ENCODE measurements around the gene TRNT1. TPM values are rescaled to one million over a fixed set of nuclear protein-coding genes. Genes with fewer than 3 reads are reported as not detected.

The TRNT1 gene
- total and polyA plus RNA-seq, 4 donors = 27.0 to 45.2 (median 30.5) TPM

DNA sequence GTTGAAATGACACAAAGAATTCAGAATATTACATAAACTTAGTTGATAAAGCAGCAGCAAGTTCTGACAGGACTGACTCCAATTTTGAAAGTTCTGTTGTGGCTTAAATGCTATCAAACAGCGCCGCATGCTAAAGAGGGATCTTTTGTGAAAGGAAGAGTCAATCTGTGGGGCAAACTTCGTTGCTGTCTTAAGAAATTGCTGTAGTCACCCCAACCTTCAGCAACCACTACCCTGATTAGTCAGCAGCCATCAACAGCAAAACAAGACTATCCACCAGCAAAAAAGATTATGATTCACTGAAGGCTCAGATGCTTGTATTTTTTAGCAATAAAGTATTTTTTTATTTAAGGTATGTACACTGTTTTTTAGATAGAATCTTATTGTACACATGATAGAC, 38.5 kb downstream of the TRNT1 start:
- Histone ChIP-seq H3K9me3 (ENCODE audit: control insufficient read depth, insufficient read depth, low read length) (no peaks in the 10 kb centered on the region), H3K27me3 (ENCODE audit: control insufficient read depth, insufficient read depth, low read length) (no peaks in the 10 kb centered on the region), H3K27ac (ENCODE audit: low read depth, low read length) (no peak overlapping the region), H3K4me1 (ENCODE audit: control insufficient read depth, insufficient read depth, low read length) (no peaks in the 10 kb centered on the region), H3K36me3 (ENCODE audit: control insufficient read depth, insufficient read depth, low read length) (peaks cover 9% of the 10 kb centered on the region), H3K4me3 (ENCODE audit: low read depth, low read length) (no peak overlapping the region)
- WGBS (ENCODE audit: insufficient coverage) = no CpG with 5 or more reads among the region's 3 CpGs
- DNase-seq (ENCODE audit: low read depth in 4 of 6, low spot score in 6 of 6) = no peak

DNA sequence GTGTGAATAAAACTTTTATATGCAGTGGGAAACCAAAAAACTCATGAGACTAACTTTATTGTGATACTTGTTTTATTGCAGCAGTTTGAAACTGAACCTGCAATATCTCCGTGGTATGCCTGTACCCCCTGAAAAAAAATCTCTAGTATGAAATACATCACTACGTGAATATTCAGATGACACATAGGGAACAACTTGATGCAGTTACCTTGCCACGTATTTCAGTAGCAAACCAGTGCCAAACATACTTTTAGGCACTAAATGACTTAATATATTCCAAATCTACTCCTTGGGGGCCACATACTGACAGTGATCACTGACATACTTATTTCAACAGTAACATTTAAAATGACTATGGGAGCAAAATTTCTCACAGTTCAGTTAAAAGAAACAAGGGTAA, 38.9 kb downstream of the TRNT1 start:
- WGBS (ENCODE audit: insufficient coverage) = 96% methylated on average over 3 of the region's 3 CpGs
- H3K4me3 ChIP-seq (ENCODE audit: low read depth, low read length) = no peak overlapping the region
- no peak for DNase-seq (ENCODE audit: low read depth in 4 of 6, low spot score in 6 of 6)
- H3K36me3 ChIP-seq (ENCODE audit: control insufficient read depth, insufficient read depth, low read length) = peaks cover 9% of the 10 kb centered on the region
- no peaks in the 10 kb centered on the region for H3K27me3 ChIP-seq (ENCODE audit: control insufficient read depth, insufficient read depth, low read length)
- no peaks in the 10 kb centered on the region for H3K4me1 ChIP-seq (ENCODE audit: control insufficient read depth, insufficient read depth, low read length)
- H3K9me3 ChIP-seq (ENCODE audit: control insufficient read depth, insufficient read depth, low read length) = no peaks in the 10 kb centered on the region
- no peak overlapping the region for H3K27ac ChIP-seq (ENCODE audit: low read depth, low read length)

DNA sequence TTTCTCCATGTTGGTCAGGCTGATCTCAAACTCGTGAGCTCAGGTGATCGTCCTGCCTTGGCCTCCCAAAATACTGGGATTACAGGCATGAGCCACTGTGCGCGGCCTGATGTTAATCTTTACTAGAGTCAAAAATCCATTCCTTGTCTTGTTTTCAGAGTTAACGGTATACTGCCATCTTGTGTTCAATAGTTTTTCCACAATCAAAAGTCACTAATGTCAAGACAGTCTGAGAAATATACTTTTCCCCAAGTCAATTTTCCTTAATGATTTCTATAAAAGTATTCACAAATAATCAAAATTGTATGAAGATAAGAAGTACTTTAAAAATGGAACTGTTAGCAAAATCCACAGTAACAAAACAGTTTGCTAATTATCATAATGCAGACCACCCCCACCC, 44.3 kb downstream of the TRNT1 start:
- DNase-seq (ENCODE audit: low read depth in 4 of 6, low spot score in 6 of 6) = peak; percentile 4 to 86 (median 29)
- peaks cover 20% of the 10 kb centered on the region for H3K36me3 ChIP-seq (ENCODE audit: control insufficient read depth, insufficient read depth, low read length)
- H3K27me3 ChIP-seq (ENCODE audit: control insufficient read depth, insufficient read depth, low read length) = no peaks in the 10 kb centered on the region
- no peaks in the 10 kb centered on the region for H3K4me1 ChIP-seq (ENCODE audit: control insufficient read depth, insufficient read depth, low read length)
- WGBS (ENCODE audit: insufficient coverage) = 65% methylated on average over 4 of the region's 5 CpGs
- no peak overlapping the region for H3K4me3 ChIP-seq (ENCODE audit: low read depth, low read length)
- H3K9me3 ChIP-seq (ENCODE audit: control insufficient read depth, insufficient read depth, low read length) = no peaks in the 10 kb centered on the region
- H3K27ac ChIP-seq (ENCODE audit: low read depth, low read length) = no peak overlapping the region

DNA sequence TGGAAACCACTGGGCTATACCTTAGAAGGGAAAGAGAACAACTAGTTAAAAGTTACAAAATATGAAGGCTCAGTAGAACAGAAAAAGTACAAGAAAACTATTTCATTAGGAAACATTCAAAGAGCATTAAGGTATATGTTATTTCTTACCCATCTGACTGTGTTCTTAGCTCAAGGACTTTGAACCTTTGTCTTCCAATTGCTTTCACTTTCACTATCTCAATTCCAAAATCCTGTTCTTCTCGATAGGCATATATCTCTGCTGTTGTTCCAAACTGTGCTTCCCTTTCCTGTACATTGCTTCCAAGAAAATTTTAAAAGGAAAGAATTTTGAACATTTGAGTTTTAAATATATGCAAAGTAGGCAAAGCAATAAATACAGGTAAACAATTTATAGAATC, 45.9 kb downstream of the TRNT1 start:
- no peak overlapping the region for H3K4me3 ChIP-seq (ENCODE audit: low read depth, low read length)
- H3K27me3 ChIP-seq (ENCODE audit: control insufficient read depth, insufficient read depth, low read length) = no peaks in the 10 kb centered on the region
- no peak for DNase-seq (ENCODE audit: low read depth in 4 of 6, low spot score in 6 of 6)
- H3K4me1 ChIP-seq (ENCODE audit: control insufficient read depth, insufficient read depth, low read length) = no peaks in the 10 kb centered on the region
- H3K36me3 ChIP-seq (ENCODE audit: control insufficient read depth, insufficient read depth, low read length) = peaks cover 18% of the 10 kb centered on the region
- no peaks in the 10 kb centered on the region for H3K9me3 ChIP-seq (ENCODE audit: control insufficient read depth, insufficient read depth, low read length)
- WGBS (ENCODE audit: insufficient coverage) = no CpG with 5 or more reads among the region's 1 CpG
- no peak overlapping the region for H3K27ac ChIP-seq (ENCODE audit: low read depth, low read length)

DNA sequence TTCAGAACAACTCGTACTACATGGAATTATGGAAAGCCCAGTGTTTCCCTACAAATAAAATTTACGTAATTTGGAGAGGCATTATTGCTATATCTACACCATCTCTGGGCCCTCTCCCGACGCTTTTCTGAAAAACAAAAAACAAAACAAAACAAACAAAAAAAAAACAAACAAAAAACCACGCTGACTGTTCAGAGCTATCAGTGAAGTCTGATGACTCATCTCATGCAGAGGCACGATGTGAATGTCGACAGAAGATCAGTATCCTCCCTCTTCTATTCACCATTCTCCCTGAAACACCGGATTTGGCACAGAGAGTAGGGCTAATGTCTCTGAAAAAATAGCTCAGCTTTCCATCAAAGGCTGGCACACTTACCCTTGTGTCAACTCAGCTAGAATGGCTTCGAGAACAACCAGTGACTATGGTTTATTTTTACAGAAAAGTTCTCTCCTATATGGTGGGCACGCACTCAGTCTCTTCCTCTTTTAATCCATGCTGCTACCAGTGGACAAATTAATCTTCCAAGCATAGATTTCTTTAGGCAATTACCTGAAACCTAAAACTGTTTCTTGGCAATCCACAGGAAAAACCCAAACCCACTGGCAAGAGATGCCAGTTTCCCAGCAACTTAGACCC, 51.2 kb downstream of the TRNT1 start:
- Histone ChIP-seq H3K9me3 (ENCODE audit: control insufficient read depth, insufficient read depth, low read length) (no peaks in the 10 kb centered on the region), H3K4me3 (ENCODE audit: low read depth, low read length) (no peak overlapping the region), H3K27me3 (ENCODE audit: control insufficient read depth, insufficient read depth, low read length) (no peaks in the 10 kb centered on the region), H3K4me1 (ENCODE audit: control insufficient read depth, insufficient read depth, low read length) (no peaks in the 10 kb centered on the region), H3K27ac (ENCODE audit: low read depth, low read length) (no peak overlapping the region), H3K36me3 (ENCODE audit: control insufficient read depth, insufficient read depth, low read length) (peaks cover 7% of the 10 kb centered on the region)
- DNase-seq (ENCODE audit: low read depth in 4 of 6, low spot score in 6 of 6) = no peak
- WGBS (ENCODE audit: insufficient coverage) = 64% methylated on average over 6 of the region's 10 CpGs

DNA sequence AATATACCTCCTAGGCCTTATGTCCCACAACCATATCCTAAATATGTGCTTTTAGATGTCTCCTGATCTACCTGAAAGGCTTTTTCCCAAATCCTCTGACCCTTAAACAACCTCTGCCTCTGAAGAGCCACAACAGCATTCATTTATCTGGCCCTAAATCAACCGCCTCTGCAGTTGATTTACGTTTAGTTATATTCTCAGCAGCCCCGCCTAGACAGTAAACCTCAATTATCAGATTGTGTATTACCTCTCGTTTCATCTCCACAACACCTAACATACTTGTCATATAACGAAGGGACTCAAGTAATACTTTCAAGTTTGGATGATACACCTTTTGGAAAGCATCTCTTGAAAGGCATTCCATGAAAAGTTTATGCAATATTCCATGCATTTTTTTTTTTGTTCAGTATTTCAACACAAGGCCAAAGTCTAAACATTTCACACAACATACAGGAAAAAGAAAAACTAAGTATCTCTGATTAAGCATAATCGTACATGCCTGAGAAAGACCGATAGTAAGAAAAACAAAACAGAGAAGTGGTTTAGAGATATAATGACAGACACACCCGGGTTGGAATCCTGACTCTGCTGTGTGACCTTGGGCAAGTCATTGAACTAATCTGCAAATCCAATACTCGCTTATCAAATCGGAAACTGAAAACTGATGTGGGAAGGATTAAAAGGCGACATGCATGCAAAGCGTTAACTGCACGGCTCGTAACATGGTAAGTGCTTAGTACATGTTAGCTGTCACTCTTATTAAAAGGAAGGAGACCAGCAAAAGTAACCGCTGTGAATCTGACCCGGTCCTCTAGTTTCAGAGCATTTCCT, 52.0 kb downstream of the TRNT1 start:
- Histone ChIP-seq H3K4me3 (ENCODE audit: low read depth, low read length) (peak overlapping the region; percentile 88), H3K27ac (ENCODE audit: low read depth, low read length) (no peak overlapping the region), H3K4me1 (ENCODE audit: control insufficient read depth, insufficient read depth, low read length) (no peaks in the 10 kb centered on the region), H3K9me3 (ENCODE audit: control insufficient read depth, insufficient read depth, low read length) (no peaks in the 10 kb centered on the region), H3K36me3 (ENCODE audit: control insufficient read depth, insufficient read depth, low read length) (peaks cover 4% of the 10 kb centered on the region), H3K27me3 (ENCODE audit: control insufficient read depth, insufficient read depth, low read length) (no peaks in the 10 kb centered on the region)
- DNase-seq (ENCODE audit: low read depth in 4 of 6, low spot score in 6 of 6) = no peak
- 30% methylated on average over 14 of the region's 16 CpGs for WGBS (ENCODE audit: insufficient coverage)

DNA sequence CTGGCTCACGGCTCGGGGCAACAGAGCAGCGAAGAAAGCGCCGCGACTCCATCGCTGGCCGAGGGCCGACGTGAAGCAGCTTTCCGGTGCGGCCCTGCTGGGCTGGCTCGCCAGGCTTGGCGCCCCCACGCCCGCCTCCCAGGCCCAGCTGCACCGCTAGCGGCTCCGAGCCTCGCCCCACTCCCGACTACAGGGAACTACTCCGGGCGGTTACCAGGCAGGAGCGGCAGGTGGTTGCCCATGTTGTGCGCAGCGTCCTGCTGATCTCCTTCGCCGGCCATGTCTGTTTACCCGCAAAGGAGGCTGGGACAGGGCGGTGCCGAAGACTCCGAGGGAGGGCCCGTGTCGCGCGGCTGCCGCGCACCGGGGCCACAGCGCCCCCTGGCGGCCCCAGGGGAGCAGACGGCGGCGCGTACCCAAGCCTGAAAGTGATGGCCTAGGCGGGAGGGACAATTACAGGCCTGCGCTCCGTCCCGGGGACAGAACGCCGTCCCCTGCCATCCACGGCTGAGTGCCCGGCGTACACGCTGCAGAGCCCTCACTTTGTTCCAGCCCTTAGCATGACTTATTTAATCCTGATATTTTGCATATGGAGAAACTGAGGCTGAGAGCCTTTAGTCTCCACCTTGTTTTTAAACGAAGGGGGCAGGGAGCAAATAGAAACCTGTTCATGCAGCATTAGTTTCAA, 52.8 kb downstream of the TRNT1 start, which contains the start of gene CRBN:
Gene CRBN (minus strand): TSS at position 285 of the 688 bp plus-strand sequence. CDS start 4 bp downstream, at position 281.
- no peaks in the 10 kb centered on the region for H3K27me3 ChIP-seq (ENCODE audit: control insufficient read depth, insufficient read depth, low read length)
- under 1% methylated on average over 55 of the region's 56 CpGs for WGBS (ENCODE audit: insufficient coverage)

DNA sequence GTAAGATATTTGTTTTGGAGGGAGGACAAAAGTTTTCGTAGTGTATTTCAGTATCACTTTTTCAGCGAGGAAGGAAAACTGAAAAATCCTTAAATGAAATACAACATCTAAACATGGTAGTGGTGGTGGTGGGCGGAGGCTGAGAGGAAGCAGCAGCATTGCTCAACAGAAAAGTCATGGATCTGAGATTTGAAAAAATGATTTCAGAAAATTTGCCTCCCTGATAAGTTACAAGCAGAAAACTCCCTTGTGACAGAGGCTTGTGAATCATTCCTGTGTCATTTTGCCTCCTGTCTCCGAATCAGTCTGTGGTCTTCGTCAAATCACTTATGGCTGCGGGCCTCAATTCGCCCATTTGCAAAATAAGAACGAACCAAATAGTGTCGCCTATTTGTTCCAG, 53.7 kb downstream of the TRNT1 start:
- H3K27ac ChIP-seq (ENCODE audit: low read depth, low read length) = no peak overlapping the region
- no peaks in the 10 kb centered on the region for H3K27me3 ChIP-seq (ENCODE audit: control insufficient read depth, insufficient read depth, low read length)
- H3K4me3 ChIP-seq (ENCODE audit: low read depth, low read length) = no peak overlapping the region
- H3K4me1 ChIP-seq (ENCODE audit: control insufficient read depth, insufficient read depth, low read length) = no peaks in the 10 kb centered on the region
- no peaks in the 10 kb centered on the region for H3K36me3 ChIP-seq (ENCODE audit: control insufficient read depth, insufficient read depth, low read length)
- no peak for DNase-seq (ENCODE audit: low read depth in 4 of 6, low spot score in 6 of 6)
- no peaks in the 10 kb centered on the region for H3K9me3 ChIP-seq (ENCODE audit: control insufficient read depth, insufficient read depth, low read length)
- WGBS (ENCODE audit: insufficient coverage) = 72% methylated on average over 4 of the region's 9 CpGs

More for the DNA sequence above, 52.8 kb downstream of the TRNT1 start, which contains the start of gene CRBN:
- Histone ChIP-seq H3K36me3 (ENCODE audit: control insufficient read depth, insufficient read depth, low read length) (no peaks in the 10 kb centered on the region), H3K9me3 (ENCODE audit: control insufficient read depth, insufficient read depth, low read length) (no peaks in the 10 kb centered on the region), H3K4me3 (ENCODE audit: low read depth, low read length) (peak within 1 kb of the TSS; percentile 88), H3K27ac (ENCODE audit: low read depth, low read length) (no peak within 1 kb of the TSS), H3K4me1 (ENCODE audit: control insufficient read depth, insufficient read depth, low read length) (no peaks in the 10 kb centered on the region)
- DNase-seq (ENCODE audit: low read depth in 4 of 6, low spot score in 6 of 6) = peak; percentile 77 to 97 (median 87)

DNA sequence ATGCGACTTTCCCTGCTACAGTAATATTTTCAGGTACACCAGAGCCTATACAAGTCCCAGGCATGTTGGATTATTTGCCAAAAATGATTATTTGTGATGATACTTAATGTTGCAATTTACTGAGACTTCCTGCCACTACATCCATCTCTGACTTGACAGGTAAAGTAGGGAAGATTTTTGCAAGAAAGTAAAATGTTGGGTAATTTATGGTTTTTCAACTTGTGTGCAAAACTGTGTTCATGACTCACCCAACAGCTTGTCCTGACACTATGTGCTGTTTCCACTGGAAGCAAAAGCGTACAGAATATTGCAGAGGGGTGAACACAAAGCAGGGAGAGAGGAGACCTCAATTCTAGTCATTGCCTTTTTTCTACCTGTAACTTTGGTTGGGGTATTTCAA, 58.1 kb downstream of the TRNT1 start:
- DNase-seq (ENCODE audit: low read depth in 4 of 6, low spot score in 6 of 6) = no peak
- no peaks in the 10 kb centered on the region for H3K4me1 ChIP-seq (ENCODE audit: control insufficient read depth, insufficient read depth, low read length)
- peaks cover 6% of the 10 kb centered on the region for H3K9me3 ChIP-seq (ENCODE audit: control insufficient read depth, insufficient read depth, low read length)
- no peaks in the 10 kb centered on the region for H3K36me3 ChIP-seq (ENCODE audit: control insufficient read depth, insufficient read depth, low read length)
- no peaks in the 10 kb centered on the region for H3K27me3 ChIP-seq (ENCODE audit: control insufficient read depth, insufficient read depth, low read length)
- no CpG with 5 or more reads among the region's 2 CpGs for WGBS (ENCODE audit: insufficient coverage)
- no peak overlapping the region for H3K4me3 ChIP-seq (ENCODE audit: low read depth, low read length)
- H3K27ac ChIP-seq (ENCODE audit: low read depth, low read length) = no peak overlapping the region

All from spinal cord (tissue), 10 donors.